HG03108 (cell line): ENCODE results near the gene CREBBP.

ENCODE experiments used
- ATAC-seq: cut with Tn5 transposase; IDR thresholded peaks from one replicate; pipeline ENCODE4 v1.9.1; 2021; ENCODE audit warnings: moderate library complexity; ENCODE audit not compliant: unreplicated experiment

Gene CREBBP

DNA sequence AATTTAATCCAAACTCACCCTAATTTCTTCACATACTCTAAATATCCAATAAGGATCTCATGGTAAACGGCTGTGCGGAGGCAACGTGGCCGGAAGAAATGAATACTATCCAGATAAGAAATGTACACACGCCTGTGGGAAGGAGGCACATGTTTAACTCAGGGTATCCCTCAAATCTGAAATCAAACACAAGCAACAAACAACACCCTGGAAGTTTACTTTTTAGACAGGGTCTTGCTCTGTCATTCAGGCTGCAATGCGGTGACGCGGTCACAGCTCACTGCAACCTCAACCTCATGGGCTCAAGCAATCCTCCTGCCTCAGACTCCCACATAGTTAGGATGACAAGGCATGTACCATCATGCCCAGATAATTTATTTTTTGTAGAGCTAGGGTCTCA lies 142.0 kb downstream of the CREBBP start:
- no peak for ATAC-seq

DNA sequence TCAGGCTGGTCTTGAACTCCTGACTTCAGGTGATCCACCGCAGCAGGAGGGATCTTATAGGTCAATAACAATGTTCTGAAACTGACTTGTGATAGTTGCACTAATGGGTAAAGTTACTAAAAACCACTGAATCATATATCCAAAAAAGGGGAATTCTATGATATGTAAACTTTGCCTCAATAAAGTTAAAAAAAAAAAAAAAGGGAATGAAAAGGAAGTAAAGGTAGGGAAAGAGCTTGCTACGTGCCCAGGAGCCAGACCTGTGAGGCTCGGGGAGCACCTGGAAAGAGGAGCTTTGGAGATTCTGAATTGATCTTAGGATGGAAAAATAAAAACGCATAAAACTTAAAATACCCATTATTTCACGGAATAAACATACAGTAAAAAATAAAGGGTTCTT lies 142.4 kb downstream of the CREBBP start:
- ATAC-seq = no peak

DNA sequence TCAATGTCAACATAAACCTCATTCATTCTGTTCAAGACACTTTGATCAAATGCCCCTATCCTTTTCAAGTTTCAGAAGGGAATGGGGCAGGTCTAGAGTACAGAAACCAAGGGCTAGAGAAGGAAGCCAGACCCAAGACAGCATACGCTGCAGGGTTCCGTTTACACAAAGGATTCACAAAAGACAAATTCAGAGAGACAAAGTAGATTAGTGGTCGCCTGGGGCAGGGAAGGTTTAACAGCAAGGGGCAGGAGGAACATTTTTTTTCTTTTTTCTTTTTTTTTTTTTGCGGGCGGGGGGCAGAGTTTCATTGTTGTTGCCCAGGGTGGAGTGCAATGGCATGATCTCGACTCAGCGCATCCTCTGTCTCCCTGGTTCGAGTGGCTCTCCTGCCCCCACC lies 143.3 kb downstream of the CREBBP start:
- no peak for ATAC-seq

DNA sequence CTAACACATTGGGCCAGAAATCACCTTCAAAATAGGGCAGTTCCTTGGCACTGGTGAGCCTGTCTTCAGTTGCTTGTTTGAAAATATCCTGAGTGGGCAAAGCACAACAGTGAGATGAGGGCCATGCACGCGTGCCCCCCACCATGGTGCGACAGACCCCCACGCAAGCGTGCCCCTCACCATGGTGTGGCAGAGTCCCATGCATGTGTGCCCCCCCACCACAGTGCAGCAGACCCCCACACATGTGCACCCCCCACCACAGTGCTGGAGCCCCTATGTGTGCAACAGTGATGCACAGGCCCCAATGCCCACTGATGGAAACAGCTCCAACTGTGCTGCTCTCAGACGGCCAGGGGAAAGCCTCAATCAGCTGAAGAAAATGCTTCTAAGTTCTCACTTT lies 144.4 kb downstream of the CREBBP start:
- ATAC-seq = no peak

DNA sequence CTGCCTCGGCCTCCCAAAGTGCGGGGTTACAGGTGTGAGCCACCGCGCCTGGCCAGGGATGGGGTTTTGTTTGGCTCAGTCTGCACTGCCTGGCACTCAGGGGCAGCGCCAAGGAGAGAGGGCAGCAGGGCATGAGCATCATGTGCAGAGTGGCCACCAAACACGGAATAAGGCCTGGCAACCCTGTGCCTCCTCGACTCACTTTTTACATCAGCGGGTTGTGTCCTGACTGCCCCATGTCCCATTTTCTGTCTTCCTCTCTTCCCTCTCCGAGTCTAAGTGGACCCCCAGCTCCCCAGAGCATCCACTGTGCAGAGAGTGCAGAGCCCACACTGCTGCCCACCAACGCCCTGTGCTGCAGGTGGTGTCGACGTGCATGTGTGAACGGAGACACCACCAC lies 145.0 kb downstream of the CREBBP start:
- ATAC-seq = no peak

DNA sequence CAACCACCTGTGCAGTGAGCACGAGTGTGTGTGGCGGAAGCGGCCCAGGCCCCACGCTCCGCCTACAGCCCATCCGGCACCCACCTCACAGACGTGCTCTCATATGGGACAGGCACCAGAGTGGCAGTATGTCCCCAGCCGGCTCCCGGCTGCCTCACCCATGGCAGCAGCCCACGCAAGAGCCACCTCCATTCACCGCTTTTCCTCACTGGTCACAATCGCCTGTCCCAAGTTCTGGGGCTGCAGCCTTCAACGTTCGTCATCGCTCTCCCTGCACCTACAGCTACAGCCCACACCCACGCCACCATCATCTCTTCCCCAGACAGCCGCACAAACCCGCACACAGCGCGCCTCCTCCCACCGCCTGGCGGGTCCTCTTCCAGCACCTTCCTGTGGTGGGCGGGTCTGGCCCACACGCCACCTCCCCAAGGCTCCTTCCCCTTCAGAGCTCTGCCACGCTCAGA lies 145.7 kb downstream of the CREBBP start:
- no peak for ATAC-seq

DNA sequence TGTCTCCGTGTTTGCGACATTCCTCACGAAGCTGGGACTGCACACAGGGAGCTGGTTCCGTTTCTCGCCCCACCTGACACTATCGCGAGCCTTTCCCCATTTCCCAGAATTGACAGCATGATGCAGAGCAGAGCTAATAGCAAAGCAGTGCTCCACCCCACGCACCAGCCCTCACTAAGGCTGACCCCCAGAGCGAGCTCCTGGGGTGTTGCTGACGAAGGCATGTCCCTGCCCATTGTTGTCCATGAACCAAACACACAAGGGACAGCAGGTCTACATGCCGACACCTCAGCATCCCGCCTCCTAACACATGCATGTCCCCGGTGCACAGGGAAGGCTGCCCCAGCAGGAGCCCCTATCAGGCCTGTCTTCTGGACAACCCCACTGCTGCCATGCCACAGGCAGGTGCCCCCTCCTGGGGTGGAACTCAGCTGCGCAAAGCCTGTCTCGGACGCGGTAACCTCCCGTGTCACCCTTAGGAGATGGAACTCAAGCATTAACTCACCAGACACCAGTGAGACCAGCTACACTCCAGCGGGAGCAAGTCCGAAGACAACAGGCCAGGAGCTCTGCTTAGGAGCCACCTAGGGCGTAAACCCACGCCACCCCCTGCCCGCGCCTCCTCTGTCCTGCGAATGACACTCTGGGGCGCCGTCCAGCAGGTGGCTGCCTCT lies 146.3 kb downstream of the CREBBP start:
- no peak for ATAC-seq

DNA sequence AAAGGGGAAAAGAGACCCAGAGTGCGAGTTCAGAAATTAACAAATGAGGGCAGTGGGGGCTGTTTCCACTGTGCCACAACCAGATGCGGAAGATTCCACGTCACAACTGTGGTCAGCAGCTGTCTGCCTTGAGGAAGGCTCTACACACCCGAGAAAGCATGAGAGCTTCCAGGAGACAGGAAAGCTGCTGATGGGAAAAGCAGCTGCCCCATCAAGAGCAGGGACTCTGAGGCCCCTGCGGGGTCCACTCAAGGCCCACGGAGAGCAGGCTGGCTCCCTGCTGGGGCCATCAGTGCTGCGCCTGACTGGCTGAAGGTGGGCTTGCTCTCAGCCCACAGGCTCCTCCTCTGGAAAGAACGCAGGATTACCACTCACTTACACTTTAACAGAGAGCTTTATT lies 148.3 kb downstream of the CREBBP start:
- no peak for ATAC-seq

DNA sequence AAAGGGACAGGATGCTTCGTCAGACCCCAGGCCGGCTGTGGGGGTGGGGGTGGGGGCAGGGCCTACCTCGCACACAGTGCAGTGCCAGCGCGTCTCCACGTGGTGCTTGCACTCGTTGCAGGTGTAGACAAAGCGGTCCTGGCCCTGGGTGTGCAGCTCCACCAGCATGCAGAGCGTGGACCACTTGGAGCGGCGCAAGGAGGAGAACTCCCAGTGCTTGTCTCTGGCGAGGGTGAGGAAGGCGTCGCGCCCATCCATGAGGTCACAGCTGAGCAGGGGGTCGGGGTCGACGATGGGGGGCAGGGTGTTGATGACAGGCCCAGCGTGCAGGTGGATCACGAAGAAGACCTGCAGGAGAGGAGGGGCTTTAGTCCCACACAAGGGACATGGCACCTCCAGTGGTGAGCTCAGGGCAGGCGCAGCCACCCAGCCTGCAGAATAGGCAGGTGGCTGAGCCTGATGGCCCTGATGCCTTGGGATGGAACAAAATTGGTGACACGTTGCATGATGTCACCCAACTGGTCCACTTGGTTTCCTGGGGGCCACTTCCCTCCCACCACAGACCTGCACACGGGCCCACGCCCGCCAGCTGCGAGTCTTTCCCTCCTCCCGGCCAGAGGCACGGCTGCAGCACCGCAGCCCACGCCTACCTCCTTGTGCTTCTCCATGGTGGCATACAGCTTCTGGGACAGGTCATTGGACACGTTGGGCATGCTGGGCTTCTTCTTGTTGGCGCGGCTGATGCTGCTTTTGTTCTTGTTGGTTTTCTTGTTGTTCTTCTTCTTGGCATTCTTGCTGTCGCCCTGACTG lies 149.2 kb downstream of the CREBBP start:
- ATAC-seq = no peak

DNA sequence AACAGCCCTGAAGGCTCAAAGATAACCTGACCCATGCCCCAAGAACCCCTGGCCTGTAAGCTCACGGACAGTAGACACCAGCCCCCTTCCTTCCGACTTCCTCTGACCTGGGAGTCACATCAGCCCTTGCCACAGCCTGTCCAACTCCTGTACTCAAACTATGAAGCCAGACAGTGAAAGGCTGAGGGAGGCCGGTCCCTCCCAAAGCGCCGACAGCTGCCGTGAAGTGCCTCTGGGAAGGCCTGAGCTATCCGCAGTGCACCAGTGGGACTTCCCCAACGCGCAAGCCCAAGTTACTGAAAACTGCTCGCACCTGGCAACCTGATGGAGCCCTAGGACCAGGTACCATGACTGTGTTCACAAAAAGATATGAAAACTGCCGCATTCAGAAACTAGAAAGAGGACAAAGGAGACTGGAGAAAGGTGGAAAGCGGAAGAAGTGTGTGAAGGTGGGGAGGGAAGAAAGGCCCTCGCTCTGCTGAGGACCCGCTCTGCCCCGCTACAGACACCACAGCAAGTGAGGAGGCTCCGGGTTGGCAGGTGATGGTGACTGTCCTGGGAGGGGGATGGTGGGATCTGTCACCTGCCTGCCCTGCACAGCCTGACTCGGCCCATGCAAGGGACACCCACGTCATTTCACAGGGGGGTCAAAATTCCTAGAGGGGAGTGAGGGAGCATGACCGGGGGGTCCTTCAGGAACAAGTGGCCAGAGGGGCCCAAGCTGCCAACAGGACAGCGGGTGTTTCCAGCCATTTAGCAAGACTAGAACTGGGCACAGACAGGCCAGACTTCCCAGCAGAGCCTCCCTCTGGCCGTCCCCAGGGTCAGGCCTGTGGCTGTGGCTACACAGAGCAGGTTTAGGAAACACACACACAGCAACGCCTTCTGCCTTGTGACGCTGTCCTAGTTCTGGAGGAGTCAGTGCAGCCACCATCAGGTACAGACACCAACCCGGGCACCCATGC lies 150.1 kb downstream of the CREBBP start:
- ATAC-seq = no peak

DNA sequence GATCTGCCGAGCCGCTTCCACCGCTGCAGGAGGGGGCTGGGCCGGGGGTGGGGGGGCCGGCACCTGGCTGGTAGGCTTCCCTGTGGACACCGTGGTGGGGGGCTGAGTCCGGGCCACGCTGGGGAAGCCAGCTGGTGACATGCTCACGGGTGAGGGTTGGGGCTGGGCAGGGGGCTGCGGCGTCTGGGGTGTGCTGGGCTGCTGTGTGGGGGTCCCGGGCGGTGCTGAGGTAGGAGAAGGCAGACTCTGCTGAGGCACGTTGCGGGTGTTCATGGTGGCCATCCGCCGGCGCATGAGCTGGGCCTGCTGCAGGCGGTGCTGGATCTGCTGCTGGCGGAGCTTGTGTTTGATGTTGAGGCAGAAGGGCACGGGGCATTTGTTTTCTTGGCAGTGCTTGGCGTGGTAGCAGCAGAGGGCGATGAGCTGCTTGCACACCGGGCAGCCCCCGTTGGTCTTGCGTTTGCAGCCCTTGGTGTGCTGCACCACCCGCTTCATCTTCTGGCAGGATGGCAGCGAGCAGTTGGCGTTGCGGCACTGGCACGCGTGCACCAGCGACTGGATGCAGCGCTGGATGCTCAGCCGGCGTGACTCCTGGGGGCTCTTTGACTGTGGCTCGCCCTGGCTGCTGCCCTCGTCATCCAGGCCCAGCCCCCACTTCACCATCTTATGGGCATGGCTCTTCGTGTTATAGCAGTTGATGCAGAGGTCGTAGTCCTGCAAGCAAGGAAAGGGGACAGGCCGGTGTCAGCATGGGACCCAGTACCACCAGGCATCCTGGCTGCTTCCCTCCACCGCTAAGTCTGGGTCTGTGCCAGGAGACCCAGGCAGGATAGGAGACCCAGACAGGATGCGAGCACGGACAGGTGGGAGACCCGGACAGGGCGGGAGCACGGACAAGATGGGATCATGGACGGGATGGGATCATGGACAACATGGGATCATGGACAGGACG lies 151.1 kb downstream of the CREBBP start:
- ATAC-seq = no peak

DNA sequence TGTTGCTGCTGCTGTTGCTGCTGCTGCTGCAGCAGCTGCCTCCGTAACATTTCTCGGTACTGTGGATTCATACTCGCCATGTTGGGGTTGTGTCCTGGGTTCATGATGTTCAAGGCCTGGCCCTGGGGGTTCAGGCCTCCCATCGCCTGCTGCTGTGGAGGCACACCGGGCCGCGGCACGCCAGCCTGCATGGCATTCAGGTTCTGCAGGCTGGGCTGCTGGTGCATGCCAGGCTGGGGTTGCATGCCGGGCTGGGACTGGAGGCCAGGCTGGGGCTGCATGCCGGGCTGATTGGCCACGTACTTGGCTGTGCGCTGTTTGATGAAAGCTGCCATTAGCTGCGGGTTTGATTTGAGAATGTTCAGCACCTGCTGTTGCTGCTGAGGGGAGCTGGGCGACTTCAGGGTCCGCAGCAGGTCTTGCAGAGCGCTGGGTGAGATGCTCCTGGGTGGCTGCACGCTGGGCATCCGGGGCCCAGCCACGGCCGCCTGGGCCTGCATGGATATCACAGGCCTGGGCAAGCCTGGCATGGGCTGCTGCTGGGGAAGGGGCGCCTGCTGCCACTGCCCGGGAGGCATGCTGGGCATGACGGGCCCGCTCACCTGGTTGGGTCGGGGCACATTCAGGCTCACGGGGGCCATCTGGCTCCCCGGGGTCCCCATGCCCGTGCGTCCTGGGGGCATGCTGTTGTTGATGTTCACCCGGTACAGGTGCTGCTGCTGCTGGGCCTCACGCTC lies 151.9 kb downstream of the CREBBP start:
- ATAC-seq = no peak

DNA sequence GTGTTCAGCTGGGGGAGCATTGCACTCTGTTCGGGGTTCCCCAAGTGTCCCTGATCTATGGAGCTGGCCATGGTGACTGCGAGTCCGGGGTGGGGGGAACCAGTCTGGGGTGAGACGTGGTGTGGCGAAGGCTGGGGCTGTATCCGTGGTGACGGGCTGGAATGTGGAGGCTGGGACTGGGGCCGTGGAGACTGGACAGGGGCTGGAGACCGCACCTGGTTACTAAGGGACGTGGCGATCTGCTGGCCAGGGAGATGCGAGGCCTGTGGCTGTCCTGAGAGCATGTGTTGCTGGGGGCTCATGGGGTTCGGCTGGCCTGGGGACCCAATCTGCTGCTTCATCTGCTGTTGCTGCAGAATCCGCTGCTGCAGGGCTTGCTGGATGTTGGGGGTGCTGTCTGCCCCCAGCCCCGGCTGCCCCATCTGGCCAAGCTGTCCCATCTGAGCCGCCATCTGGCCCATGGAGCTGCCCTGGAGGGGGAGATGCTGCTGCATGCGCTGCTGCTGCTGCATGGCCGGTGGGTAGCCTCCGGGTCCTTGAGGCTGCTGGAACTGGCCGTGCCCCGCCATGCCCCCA lies 152.6 kb downstream of the CREBBP start:
- no peak for ATAC-seq

DNA sequence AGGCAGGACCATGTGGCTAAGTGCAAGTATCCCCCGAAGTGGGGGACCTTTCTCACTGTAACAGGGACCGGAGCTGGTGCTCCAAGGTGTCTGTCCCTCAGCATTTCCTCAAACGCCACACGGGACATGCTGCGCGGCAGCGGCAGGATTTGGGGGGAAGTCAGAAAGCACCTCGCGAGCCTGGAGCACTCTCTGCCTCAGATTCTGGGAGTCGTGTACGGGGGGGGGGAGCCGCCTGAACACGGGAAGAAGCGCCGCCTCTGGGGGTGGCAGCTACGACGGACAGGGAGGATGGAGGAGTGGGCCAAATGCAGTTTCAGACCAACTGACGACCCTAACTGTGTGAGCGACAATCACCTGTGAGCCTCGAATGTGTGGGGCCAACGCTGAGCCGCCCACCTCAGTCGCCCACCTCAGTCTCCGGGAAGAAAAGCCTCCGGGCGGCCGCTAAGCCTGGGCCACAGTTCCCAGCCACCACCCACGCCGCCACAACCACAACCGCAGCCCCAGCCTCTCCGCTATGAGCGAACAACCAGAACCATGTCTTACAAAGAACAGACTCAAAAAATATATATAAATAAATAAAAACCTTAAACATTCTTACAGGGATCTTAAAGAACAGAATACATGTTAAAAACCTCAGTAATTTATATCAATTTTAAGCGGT lies 154.4 kb downstream of the CREBBP start:
- no peak for ATAC-seq

DNA sequence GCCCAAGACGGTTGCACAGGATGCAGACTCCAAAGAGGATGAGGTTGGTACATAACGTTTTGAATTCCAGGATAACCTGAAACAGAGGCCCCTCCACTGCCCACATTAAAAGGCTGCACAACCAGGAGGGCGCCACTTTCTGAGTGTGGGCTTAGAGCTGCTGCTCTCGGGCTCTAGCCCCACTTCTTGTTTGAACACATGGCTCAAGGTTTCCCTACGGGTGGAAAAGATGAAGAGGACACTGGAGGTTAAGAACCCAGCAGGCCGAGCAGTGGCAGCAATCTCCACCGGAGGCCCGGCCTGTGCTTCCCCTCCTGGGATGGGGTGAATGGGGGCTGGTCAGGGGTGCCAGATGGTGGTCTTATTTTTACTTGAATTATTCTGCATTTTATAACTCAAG lies 155.2 kb downstream of the CREBBP start:
- no peak for ATAC-seq

DNA sequence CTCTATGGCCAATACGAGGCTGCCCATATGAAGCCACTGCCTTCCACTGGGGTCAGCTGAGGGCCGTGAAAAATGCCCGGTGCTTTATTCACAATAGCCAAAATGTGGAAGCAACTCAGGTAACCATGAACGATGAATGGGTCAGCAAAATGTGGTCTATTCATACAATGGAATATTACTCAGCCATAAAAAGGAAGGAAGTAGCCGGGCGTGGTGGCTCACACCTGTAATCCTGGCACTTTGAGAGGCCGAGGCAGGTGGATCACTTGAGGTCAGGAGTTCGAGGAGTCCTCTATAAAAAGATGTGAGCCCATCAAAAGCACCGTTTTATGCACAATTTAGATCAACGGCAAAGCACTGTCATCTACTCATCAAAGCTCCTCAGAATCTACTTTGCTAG lies 158.0 kb downstream of the CREBBP start:
- no peak for ATAC-seq

DNA sequence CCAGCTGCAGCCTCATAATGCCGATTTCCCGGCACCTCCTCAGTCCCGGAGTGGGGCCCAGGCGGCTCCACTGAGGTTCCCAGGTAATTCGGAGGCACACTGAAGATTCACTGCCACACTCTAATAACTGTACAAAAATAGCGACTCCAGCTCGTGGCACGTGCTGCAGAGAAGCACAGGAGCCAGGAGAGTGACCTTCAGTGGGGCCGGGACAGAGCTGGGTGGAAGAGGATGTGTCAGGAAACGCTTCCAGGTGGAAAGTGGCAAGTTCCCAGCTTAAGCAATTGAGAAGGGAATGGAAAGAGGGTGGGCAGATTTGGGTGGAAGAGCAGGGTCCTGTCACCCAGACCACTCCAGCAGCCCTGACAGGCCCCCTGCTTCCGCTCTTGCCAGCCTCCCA lies 160.1 kb downstream of the CREBBP start:
- ATAC-seq = no peak

DNA sequence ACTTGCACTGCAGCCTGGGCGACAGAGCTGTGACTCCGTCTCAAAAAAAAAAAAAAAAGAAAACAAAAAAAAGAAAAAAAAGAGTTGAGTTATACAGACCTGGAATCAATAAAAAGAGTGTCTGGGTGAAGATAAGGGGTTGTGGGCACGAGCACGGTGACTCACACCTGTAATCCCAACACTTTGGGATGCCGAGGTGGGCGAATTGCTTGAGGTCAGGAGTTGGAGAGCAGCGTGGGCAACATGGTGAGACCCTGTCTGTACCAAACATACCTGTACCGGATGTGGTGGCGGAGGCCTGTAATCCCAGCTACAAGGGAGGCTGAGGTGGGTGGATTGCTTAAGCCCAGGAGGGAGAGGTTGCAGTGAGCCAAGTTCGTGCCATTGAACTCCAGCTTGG lies 161.9 kb downstream of the CREBBP start:
- no peak for ATAC-seq

DNA sequence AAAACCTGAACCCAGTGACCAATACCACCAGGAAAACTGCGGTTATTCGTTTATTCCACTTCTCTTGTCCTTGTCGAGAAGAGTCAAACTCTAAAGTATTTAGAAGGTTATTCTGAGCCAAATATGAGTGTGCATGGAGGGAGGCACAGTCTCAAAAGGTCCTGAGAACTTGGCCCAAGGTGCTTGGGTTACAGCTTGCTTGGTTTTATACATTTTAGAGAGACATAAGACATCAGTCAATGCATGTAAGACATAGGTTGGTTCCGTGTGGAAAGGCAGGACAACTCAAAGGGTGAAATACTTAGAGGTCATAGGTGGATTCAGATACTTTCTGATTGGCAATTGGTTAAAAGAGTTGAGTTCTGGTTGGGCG lies 162.5 kb downstream of the CREBBP start:
- no peak for ATAC-seq
